Activated CD8-positive, alpha-beta T cell treated with anti-CD3 and anti-CD28 coated beads for 36 hours (primary cell): Measurements from ENCODE around the gene NAXD. TPM values are rescaled to one million over a fixed set of nuclear protein-coding genes. Genes with fewer than 3 reads are reported as not detected.

Experiments used
- ATAC-seq: fragments of 200-7000 bp; cut with Tn5 transposase; one replicate; pipeline ENCODE4 v1.10.0; 2021; ENCODE audit warnings: mild to moderate bottlenecking, moderate library complexity
- CTCF ChIA-PET: fragments of 350-600 bp; sonication (Branson Sonifier 250); formaldehyde crosslinking; loops from one replicate; lab custom pipeline; 2021; ENCODE audit warnings: antibody characterized with exemption; lab: Charles Lee
- POLR2A ChIA-PET: fragments of 350-600 bp; sonication (Branson Sonifier 250); formaldehyde crosslinking; loops from one replicate; lab custom pipeline; 2021; ENCODE audit warnings: antibody characterized with exemption; lab: Charles Lee
- DNase-seq: peaks from one replicate; pipeline ENCODE4 v3.0.0-alpha.2; 2020
- H3K27ac Mint-ChIP-seq: one replicate; pipeline ENCODE4 v1.8.0; 2021; ENCODE audit warnings: mild to moderate bottlenecking, mixed read lengths
- H3K27me3 Mint-ChIP-seq: one replicate; pipeline ENCODE4 v1.8.0; 2021; ENCODE audit warnings: mixed read lengths
- H3K36me3 Mint-ChIP-seq: one replicate; pipeline ENCODE4 v1.8.0; 2021; ENCODE audit warnings: low read depth, mixed read lengths
- H3K4me1 Mint-ChIP-seq: one replicate; pipeline ENCODE4 v1.8.0; 2021; ENCODE audit warnings: low read depth, mixed read lengths
- H3K4me3 Mint-ChIP-seq: one replicate; pipeline ENCODE4 v1.8.0; 2021; ENCODE audit warnings: mild to moderate bottlenecking, moderate library complexity, mixed read lengths
- H3K9me3 Mint-ChIP-seq: one replicate; pipeline ENCODE4 v1.8.0; 2021; ENCODE audit warnings: mixed read lengths
- intact Hi-C: fragments of 100-400 bp; cut with micrococcal nuclease; formaldehyde crosslinking; loops from one replicate; pipeline ENCODE4 v1.10.0; 2022
- total RNA-seq, 2 experiments: library from RNA; stranded (reverse); gene quantifications; one replicate each; pipeline ENCODE4 v1.2.3, GENCODE V29; 2021
- TF ChIP-seq, protein P1 (sequence below): fragments of 200-600 bp; IDR thresholded peaks from one replicate; pipeline ENCODE4 v1.8.0; 2022; ENCODE audit warnings: antibody characterized with exemption, mild to moderate bottlenecking

The NAXD gene
- total RNA-seq, 2 experiments from 2014 or later: 22.7 to 24.8 TPM

- ATAC-seq (no peak), DNase-seq (no peak)
- H3K27me3 Mint-ChIP-seq: peaks cover 17% of the 10 kb centered on the region
- H3K27ac Mint-ChIP-seq: no peak overlapping the region
- no peaks in the 10 kb centered on the region for H3K9me3 Mint-ChIP-seq
- H3K4me1 Mint-ChIP-seq: no peaks in the 10 kb centered on the region
- POLR2A ChIA-PET: interaction anchor here (0.6 kb wide), 1 partner anchor 203 kb away, joined by 3 read pairs; no protein-coding TSS in a partner anchor
- no peaks in the 10 kb centered on the region for H3K36me3 Mint-ChIP-seq
- H3K4me3 Mint-ChIP-seq: no peak overlapping the region
- intact Hi-C loops: no loop called here
- TF ChIP-seq, protein P1, sequence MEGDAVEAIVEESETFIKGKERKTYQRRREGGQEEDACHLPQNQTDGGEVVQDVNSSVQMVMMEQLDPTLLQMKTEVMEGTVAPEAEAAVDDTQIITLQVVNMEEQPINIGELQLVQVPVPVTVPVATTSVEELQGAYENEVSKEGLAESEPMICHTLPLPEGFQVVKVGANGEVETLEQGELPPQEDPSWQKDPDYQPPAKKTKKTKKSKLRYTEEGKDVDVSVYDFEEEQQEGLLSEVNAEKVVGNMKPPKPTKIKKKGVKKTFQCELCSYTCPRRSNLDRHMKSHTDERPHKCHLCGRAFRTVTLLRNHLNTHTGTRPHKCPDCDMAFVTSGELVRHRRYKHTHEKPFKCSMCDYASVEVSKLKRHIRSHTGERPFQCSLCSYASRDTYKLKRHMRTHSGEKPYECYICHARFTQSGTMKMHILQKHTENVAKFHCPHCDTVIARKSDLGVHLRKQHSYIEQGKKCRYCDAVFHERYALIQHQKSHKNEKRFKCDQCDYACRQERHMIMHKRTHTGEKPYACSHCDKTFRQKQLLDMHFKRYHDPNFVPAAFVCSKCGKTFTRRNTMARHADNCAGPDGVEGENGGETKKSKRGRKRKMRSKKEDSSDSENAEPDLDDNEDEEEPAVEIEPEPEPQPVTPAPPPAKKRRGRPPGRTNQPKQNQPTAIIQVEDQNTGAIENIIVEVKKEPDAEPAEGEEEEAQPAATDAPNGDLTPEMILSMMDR: no peak
- CTCF ChIA-PET: interaction anchor here (1.3 kb wide), 1 partner anchor 10 kb away, joined by 3 read pairs; no protein-coding TSS in a partner anchor
Measured at GRCh38 chr13:110583178-110583865, 32.0 kb upstream of the NAXD start.

GRCh38 chr13:110589793-110590390 is 25.5 kb upstream of the NAXD start:
- no peaks in the 10 kb centered on the region for H3K9me3 Mint-ChIP-seq
- intact Hi-C loops: no loop called here
- no peak overlapping the region for H3K27ac Mint-ChIP-seq
- DNase-seq: no peak
- H3K36me3 Mint-ChIP-seq: no peaks in the 10 kb centered on the region
- peaks cover 11% of the 10 kb centered on the region for H3K27me3 Mint-ChIP-seq
- CTCF ChIA-PET: interaction anchor here (1.3 to 1.7 kb wide), 2 partner anchors 134 to 226 kb away, joined by 3 to 5 read pairs; no protein-coding TSS in a partner anchor
- no peak for ATAC-seq
- POLR2A ChIA-PET: no interaction called here
- H3K4me3 Mint-ChIP-seq: no peak overlapping the region
- TF ChIP-seq, protein P1: no peak
- no peaks in the 10 kb centered on the region for H3K4me1 Mint-ChIP-seq

- Mint-ChIP-seq H3K4me3 (no peak overlapping the region), H3K27me3 (peaks cover 10% of the 10 kb centered on the region), H3K9me3 (no peaks in the 10 kb centered on the region), H3K27ac (no peak overlapping the region), H3K36me3 (no peaks in the 10 kb centered on the region), H3K4me1 (no peaks in the 10 kb centered on the region)
- POLR2A ChIA-PET: interaction anchor here (1.0 kb wide), 1 partner anchor 146 kb away, joined by 3 read pairs; no protein-coding TSS in a partner anchor
- DNase-seq (no peak), ATAC-seq (no peak)
- intact Hi-C loops: no loop called here
- TF ChIP-seq, protein P1: no peak
- CTCF ChIA-PET: interaction anchor here (1.3 to 1.7 kb wide), 2 partner anchors 135 to 226 kb away, joined by 3 to 5 read pairs; no protein-coding TSS in a partner anchor
Measured at GRCh38 chr13:110590577-110590976, 24.8 kb upstream of the NAXD start.

DNA sequence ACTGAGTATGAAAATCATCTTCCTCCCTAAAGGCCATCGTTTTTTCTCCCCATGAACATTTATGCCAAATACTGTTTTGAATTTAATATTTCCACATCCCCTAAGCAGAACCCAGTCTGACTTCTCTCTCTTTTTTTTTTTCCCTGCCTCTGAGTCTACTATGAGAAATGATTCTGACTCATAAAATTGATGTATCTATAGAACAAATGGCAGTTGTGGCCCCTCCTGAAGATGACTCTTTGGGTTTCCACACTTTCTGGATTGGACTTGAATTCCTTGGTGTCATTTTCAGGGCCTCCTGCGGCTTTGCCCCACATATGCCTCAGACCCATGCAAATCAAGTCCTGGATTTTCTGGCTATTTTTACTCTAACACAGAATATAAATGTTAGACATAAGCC is 22.7 kb upstream of the NAXD start:
- Mint-ChIP-seq H3K9me3 (no peaks in the 10 kb centered on the region), H3K27me3 (peaks cover 6% of the 10 kb centered on the region), H3K27ac (no peak overlapping the region), H3K4me1 (no peaks in the 10 kb centered on the region), H3K4me3 (no peak overlapping the region), H3K36me3 (no peaks in the 10 kb centered on the region)
- no peak for ATAC-seq
- TF ChIP-seq, protein P1: no peak
- ChIA-PET CTCF (interaction anchor here (2.0 to 3.3 kb wide), 3 partner anchors 17 to 228 kb away, joined by 10 to 11 read pairs (median 10); no protein-coding TSS in a partner anchor), POLR2A (no interaction called here)
- no peak for DNase-seq
- intact Hi-C loops: loop anchor here (2.0 kb wide), 1 partner anchor 228 kb away; no protein-coding TSS in a partner anchor
